GM04503 (cell line): ENCODE data around the gene TSEN54.
"Not testable (repeated sequence)": the region's sequence is repeated elsewhere in the genome, so short reads cannot be mapped to it uniquely, and the experiment has no call there.

Experiments used
- DNase-seq: peaks from one replicate; pipeline ENCODE4 v3.0.0-alpha.2; 2012; ENCODE audit warnings: low read depth

Gene TSEN54

DNA sequence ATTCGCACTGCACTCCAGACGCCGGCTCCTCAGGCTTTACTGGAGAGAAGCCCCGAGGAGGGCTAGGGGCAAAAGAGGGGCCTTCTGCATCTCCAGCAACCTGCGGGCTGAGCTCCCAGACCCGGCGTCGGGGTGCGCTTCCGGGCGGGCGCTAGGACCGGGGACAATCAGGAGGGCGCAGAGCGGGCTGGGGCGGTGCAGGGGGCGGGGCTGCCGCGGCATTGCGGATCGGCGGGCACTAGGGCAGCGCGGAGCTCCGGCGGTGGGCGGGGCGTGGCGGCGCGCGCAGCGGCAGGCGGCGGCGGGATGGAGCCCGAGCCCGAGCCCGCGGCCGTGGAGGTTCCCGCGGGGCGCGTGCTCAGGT, at the start of gene TSEN54:
TSEN54 (plus strand) TSS at position 274 of the 364 bp plus-strand sequence; CDS start at position 307, 33 bp downstream.
- peak; percentile 24 for DNase-seq

- no peak for DNase-seq
Measured at GRCh38 chr17:75468291-75468754, 48.0 kb upstream of the TSEN54 start.

DNA sequence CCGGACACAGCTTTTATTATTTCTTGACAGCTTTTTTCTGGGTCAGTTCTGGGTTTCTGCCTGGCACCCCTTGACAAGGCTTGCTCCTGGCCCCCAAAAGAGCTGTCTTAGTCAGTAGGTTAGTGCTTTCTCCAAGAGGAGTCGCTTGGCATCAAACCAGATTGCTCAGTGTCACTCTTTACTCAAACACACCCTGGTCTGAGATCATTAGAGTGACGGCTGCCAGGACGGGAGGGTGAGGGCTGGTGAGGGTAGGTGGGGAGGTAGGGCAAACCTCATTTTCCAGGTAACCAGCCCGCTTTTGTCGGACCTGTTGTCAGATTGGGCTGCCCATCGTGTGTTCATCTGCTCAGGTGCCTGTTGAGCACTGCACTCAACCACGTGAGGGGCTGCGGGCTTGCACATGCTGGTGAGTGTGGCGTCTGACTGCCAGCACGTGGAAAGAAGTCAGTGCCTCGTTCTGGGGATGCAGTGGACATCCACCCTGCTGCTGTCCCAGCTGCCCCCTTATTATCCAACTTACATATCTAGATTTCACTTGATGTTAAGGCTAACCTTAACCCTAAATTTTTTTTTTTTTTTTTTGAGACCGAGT, 47.5 kb upstream of the TSEN54 start:
- DNase-seq: no peak

DNA sequence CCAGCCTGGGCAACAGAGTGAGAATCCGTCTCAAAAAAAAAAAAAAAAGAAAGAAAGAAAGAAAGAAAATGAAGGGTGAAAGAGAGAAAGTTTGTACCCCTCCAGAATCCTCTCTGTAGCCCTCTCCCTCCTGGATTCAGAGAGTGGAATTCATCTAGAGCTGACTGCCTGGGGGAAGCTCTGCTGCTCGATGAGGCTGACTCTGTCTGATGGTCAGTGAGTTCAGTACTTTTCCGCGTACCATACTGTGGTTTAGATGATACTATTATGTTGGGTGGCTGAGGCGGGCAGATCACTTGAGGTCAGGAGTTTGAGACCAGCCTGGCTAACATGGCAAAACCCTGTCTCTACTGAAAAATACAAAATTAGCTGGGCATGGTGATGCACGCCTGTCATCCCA, 45.1 kb upstream of the TSEN54 start:
- no peak for DNase-seq

GRCh38 chr17:75472119-75472518, 44.2 kb upstream of the TSEN54 start:
- no peak for DNase-seq

DNA sequence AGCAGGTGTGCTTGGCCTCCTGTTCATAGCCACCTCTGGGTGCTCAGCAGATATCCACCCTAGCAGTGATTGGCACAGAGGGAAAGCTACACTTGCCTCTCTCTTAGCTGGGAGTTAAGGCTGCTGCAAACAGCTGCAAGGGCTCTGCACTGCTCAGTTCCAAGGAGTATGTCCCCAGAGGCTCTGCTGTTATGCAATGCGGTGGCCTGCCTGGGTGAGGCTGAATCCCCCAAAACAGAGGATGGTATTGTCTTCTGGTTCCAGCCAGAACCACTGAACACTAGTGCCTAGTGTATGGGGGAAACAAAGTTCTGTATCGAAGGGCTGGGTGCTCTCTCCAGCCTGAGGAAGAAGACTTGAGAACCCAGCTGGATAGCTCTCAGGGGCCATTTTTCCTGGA, 43.1 kb upstream of the TSEN54 start:
- DNase-seq: no peak

DNA sequence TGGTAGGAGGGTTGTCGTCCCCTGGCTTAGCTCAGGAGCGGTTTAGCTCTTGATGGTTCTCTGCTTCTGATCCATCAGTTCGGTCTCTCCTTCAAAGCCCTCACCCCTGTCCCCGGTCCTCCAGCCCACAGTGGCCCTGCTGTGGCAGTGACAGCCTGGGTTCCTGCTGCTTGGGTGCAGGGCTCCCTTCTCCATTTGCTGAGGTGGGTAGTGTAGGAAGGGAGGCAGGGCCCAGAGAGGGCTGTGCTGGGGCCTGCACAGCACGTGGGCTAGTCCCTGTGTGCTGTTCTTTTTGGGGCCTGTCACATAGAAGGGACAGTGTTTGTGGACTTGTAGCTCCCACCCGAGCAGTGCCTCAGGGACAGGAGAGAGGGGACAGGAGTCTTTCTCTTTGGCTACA, 41.6 kb upstream of the TSEN54 start:
- no peak for DNase-seq

GRCh38 chr17:75475144-75475835, 41.0 kb upstream of the TSEN54 start:
- no peak for DNase-seq

GRCh38 chr17:75475851-75476250, 40.5 kb upstream of the TSEN54 start:
- DNase-seq: no peak

GRCh38 chr17:75476271-75476671, 40.1 kb upstream of the TSEN54 start:
- DNase-seq: no peak

DNA sequence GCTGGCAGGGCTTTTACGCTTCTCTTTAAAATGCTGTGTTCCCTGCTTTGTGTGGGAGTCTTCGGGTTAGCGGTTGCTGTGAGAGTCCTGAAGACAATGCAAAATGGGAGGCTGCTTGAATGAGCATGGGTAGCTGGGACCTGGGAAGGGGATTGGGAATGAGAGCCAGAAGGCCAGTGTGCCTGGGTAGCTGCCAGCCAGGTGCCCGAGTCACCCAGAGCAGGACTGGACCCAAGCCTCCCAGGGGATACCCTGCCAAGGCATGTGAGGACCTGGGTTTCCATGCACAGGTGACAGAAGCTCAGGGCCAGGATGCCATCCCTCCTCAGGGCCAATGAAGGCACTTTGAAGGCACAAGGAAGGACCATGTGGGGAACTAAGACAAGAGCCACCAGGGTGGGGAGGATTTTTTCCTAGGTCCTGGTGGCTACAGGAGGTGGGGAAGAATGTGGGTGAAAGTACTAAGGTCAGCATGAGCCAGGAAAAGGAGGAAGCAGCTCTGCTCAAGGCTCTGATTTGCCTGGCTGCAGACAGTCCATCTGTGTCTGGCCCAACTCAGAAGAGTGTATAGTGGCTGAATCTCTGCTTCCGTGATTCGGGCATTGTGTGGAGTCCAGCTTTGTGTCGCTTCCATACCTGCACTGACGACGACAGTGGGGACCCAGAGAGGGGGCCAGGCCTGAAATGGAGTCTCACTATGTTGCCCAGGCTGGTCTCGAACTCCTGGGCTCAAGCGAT, 39.4 kb upstream of the TSEN54 start:
- no peak for DNase-seq

DNA sequence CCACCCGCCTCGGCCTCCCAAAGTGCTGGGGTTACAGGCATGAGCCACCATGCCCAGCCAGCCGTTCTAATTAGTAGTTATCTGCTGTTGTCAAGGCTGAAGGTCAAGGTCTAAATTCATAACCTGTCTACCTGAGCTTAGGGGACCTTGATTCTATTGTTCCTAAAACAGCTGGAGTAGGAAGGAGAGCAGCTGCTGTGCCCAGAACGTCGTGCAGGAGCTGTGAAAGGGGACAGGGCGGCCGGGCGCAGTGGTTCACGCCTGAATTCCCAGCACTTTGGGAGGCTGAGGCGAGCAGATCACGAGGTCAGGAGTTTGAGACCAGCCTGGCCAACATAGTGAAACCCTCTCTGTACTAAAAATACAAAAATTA, 38.9 kb upstream of the TSEN54 start:
- DNase-seq: not testable (repeated sequence)

DNA sequence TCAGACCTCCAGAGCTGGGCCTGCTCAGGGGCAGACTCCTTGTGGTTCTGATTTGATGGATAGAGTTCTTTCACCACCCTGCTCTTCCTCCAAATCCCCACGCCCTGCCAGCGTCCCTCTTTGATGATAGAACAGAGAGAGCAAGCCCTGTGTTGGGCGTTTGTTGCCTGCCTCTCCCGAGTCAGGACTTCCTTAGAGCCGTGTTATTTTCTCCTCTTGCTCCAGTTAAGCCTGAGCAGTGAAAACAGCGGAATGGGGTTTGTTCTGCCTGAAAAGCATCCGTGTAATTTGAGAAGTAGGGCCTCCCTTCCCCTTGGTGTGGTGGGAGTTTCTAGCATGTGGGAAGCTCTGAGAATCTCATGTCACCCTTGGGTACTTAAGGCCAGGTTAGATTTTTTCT, 37.8 kb upstream of the TSEN54 start:
- DNase-seq: no peak

- no peak for DNase-seq
Measured at GRCh38 chr17:75480281-75480680, 36.0 kb upstream of the TSEN54 start.

DNA sequence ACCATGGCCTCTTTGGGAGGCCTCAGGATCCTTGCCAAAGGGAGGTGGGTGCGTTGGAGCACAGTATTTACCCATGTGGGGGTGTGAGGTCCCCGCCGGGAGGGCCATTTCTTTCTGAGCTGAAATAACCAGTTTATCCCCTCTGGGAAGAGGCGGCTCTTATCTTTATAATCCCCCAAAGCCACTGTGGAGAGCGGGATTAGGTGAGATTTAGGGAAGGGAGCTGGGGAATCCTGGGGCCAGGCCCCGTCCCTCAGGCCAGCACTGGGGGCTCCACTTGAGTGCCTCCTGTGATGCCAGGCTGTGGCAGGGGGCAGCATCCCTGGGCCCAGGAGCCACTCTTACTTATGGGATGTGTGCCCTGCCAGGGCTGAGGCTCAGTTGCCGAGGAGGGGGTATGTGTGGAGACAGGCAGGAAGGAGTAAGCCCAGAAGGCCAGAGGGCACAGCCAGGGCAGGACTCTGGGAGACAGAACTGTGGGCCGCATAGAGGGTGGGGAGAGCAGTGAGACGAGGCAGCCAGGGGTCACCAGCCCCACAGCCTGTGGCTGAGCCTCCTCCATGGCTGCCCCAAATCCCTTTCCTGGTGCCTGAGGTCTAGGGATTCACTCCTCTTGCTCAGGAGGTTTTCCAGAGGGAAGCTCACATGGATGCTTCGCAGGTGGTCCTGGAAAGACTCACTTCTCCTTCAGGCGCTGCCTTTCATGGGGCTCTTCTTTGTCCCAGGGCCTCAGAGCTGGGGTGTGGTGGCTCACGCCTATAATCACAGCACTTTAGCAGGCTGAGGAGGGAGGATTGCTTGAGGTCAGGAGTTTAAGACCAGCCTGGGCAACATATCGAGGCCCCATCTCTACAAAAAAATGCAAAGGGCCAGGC, 34.9 kb upstream of the TSEN54 start:
- no peak for DNase-seq

DNA sequence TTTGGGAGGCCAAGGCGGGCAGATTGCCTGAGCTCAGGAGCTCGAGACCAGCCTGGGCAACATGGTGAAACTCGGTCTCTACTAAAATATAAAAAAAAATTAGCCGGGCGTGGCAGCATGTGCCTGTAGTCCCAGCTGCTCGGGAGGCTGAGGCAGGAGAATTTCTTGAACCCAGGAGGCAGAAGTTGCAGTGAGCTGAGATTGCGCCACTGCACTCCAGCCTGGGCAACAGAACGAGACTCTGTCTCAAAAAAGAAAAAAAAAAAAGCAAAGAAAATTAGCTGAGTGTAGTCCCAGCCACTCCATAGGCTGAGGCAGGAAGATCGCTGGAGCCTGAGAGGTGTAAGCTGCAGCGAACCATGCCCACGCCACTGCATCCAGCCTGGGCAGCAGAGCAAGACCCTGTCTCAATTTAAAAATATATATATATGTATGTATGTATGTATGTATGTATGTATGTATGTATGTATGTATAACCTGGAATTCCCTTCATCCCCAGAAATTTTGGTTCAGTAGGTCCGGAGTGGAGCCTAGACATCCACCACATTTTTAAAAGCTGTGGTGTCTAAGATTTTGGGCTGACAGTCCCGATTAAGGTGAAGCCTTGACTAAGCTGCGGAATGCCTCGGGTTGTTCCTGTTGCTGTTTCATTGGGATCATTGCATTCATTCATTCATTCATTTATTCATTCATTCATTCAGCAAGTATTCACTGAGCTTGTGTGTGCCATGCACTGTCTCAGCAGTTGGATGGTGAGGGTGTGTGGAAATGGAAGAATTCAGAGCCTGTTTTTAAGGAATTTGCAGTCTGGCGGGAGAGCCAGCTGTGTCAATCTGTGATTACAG, 34.0 kb upstream of the TSEN54 start:
- no peak for DNase-seq

- no peak for DNase-seq
Measured at GRCh38 chr17:75485688-75486087, 30.6 kb upstream of the TSEN54 start.

- DNase-seq: no peak
Measured at GRCh38 chr17:75486151-75486550, 30.2 kb upstream of the TSEN54 start.

GRCh38 chr17:75486951-75487350, 29.4 kb upstream of the TSEN54 start:
- no peak for DNase-seq

DNA sequence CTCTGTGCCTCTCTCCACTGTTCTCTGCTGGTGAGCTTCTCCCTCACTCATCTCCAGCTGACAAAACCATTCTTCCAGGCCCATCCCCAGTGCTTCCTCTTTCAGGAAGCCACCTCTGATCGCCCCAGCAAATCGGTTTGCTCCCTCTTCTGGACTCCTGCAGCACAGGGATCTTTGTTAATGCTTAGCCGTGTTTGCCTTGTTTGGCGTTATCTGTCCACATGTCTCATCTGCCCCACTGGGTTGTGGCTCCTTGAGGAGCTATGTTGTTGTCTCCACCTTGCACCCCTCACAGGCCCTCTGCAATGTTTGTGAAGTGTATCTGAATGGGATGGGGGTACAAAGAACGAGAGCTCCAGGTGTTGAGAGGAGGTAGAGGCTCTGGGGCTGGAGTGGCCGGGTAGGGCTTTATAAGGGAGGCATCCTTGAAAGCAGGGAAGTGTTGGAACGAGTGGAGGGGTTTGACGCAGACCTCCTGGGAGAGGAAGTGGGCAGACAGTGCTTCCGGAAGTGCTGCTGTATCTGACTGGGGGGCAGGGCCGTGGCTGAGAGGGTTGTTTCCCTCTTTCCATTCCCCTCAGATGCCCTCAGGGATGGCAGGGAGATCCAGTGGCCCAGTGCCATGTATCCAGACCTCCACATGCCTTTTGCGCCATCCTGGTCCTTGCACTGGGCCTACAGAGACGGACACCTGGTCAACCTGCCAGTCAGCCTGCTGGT, 28.8 kb upstream of the TSEN54 start:
- no peak for DNase-seq
